DND-41 (cell line): ENCODE data around the gene EIF1AD.

Source experiments
- ATAC-seq: fragments of 200-7000 bp; cut with Tn5 transposase; 3 replicates; pipeline ENCODE4 v1.9.1; 2021; ENCODE audit warnings: low read depth; ENCODE audit not compliant: insufficient read depth
- DNase-seq: peaks from one replicate; pipeline ENCODE4 v3.0.0-alpha.2; 2020
- H2AFZ ChIP-seq: 2 replicates; pipeline ENCODE4 v1.6.0; 2012; ENCODE audit warnings: low read depth, low read length
- H3K27ac ChIP-seq: 2 replicates; pipeline ENCODE4 v1.5.1; 2012; ENCODE audit warnings: low read length, inconsistent platforms
- H3K27me3 ChIP-seq: fragments of 200-600 bp; sonication (generic); 2 replicates; pipeline ENCODE4 v1.6.0; 2012; ENCODE audit warnings: low read length, mild to moderate bottlenecking, inconsistent platforms; ENCODE audit not compliant: insufficient read depth, poor library complexity
- H3K36me3 ChIP-seq: 2 replicates; pipeline ENCODE4 v1.5.1; 2012; ENCODE audit warnings: low read length, inconsistent platforms; ENCODE audit not compliant: insufficient read depth
- H3K4me1 ChIP-seq: 2 replicates; pipeline ENCODE4 v1.5.1; 2012; ENCODE audit warnings: mild to moderate bottlenecking, low read length; ENCODE audit not compliant: insufficient read depth
- H3K4me2 ChIP-seq: 2 replicates; pipeline ENCODE4 v1.6.0; 2012; ENCODE audit warnings: mild to moderate bottlenecking, moderate library complexity, low read length, inconsistent platforms; ENCODE audit not compliant: insufficient read depth
- H3K4me3 ChIP-seq, 2 experiments: fragments of 200-600 bp in 1 of 2; shearing (Covaris generic) in 1 of 2; 2 replicates each; pipeline ENCODE4 v1.5.1; 2012 to 2016; ENCODE audit warnings: inconsistent platforms in 2 of 2, low read length in 2 of 2, mild to moderate bottlenecking in 2 of 2, low read depth in 1 of 2, moderate library complexity in 1 of 2
- H3K79me2 ChIP-seq: 2 replicates; pipeline ENCODE4 v1.6.0; 2012; ENCODE audit warnings: low read length, inconsistent platforms; ENCODE audit not compliant: insufficient read depth
- H3K9ac ChIP-seq: 2 replicates; pipeline ENCODE4 v1.6.0; 2012; ENCODE audit warnings: low read depth, mild to moderate bottlenecking, inconsistent platforms, low read length, moderate library complexity
- H3K9me3 ChIP-seq: 2 replicates; pipeline ENCODE4 v1.5.1; 2012; ENCODE audit warnings: low read length, moderate library complexity, mild to moderate bottlenecking, inconsistent platforms; ENCODE audit not compliant: insufficient read depth, severe bottlenecking
- H4K20me1 ChIP-seq: 2 replicates; pipeline ENCODE4 v1.6.0; 2012; ENCODE audit warnings: low read length; ENCODE audit not compliant: insufficient read depth
- EZH2 ChIP-seq: IDR thresholded peaks from 3 replicates; pipeline ENCODE4 v1.6.1; 2012; ENCODE audit warnings: borderline replicate concordance, low read depth, mild to moderate bottlenecking, moderate library complexity, low read length, inconsistent platforms; ENCODE audit not compliant: severe bottlenecking
- TF ChIP-seq, protein P1 (sequence below): IDR thresholded peaks from 2 replicates; pipeline ENCODE4 v1.5.1; 2012; ENCODE audit warnings: borderline replicate concordance, low read length, moderate library complexity, mild to moderate bottlenecking; ENCODE audit not compliant: poor library complexity, severe bottlenecking; ENCODE audit errors: extremely low read depth

The EIF1AD gene, protein sequence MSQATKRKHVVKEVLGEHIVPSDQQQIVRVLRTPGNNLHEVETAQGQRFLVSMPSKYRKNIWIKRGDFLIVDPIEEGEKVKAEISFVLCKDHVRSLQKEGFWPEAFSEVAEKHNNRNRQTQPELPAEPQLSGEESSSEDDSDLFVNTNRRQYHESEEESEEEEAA

DNA sequence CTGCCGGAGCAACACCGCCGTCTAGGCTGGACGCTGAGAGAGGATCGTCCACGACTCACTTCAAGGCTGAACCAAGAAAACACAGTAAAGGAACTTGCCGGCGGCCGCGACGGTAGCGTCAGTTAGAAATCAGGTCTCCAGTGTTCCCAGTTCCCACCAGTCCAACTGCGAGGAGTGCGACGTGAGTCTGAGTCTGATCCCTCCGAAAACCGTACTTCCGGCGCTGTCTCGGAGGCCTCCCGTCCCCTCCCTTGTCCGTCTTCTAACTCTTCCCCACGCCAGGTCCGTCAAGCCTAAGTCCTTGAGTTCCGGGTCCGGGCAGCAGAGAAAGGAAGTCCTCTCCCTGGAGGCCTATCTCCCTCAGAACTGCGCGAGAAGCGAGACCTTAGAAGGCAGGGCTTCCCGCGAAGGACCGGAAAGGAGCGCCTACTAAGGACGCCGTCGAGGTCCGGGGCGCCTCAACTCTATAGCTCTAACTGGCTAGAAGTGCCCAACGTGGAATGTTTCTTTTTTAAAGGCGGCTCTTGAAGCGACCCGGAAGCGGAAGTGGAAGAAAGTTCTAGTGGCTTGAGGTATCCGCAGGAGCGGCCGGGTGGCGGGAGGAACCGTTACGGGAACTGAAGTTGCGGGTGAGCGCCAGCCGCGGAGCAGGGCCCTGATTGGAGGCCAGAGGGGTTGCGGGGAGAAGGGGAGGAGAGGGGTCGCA, at the start of gene EIF1AD, which contains the start of gene BANF1:
TSS of gene EIF1AD (minus strand) at position 216 of the 706 bp plus-strand sequence. CDS start 1,768 bp downstream, outside the sequence.
TSS of gene BANF1 (plus strand) at position 562 of the 706 bp plus-strand sequence. CDS start 748 bp downstream, outside the sequence.
- Histone ChIP-seq H3K79me2 (peaks cover 50% of the 10 kb centered on the region), H3K4me1 (peaks cover 39% of the 10 kb centered on the region), H3K36me3 (peaks cover 62% of the 10 kb centered on the region), H3K4me3 (peak within 1 kb of the TSS; percentile 77 to 92), H3K4me2 (peak within 1 kb of the TSS; percentile 71), H2AFZ (peak within 1 kb of the TSS; percentile 84), H3K9ac (peak within 1 kb of the TSS; percentile 74), H4K20me1 (peaks cover 40% of the 10 kb centered on the region), H3K9me3 (no peaks in the 10 kb centered on the region), H3K27ac (peak within 1 kb of the TSS; percentile 88), H3K27me3 (no peaks in the 10 kb centered on the region)
- TF ChIP-seq, protein P1, sequence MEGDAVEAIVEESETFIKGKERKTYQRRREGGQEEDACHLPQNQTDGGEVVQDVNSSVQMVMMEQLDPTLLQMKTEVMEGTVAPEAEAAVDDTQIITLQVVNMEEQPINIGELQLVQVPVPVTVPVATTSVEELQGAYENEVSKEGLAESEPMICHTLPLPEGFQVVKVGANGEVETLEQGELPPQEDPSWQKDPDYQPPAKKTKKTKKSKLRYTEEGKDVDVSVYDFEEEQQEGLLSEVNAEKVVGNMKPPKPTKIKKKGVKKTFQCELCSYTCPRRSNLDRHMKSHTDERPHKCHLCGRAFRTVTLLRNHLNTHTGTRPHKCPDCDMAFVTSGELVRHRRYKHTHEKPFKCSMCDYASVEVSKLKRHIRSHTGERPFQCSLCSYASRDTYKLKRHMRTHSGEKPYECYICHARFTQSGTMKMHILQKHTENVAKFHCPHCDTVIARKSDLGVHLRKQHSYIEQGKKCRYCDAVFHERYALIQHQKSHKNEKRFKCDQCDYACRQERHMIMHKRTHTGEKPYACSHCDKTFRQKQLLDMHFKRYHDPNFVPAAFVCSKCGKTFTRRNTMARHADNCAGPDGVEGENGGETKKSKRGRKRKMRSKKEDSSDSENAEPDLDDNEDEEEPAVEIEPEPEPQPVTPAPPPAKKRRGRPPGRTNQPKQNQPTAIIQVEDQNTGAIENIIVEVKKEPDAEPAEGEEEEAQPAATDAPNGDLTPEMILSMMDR = no peak
- no peak for TF ChIP-seq EZH2
- DNase-seq (peak; percentile 98), ATAC-seq (peak; percentile 93)

DNA sequence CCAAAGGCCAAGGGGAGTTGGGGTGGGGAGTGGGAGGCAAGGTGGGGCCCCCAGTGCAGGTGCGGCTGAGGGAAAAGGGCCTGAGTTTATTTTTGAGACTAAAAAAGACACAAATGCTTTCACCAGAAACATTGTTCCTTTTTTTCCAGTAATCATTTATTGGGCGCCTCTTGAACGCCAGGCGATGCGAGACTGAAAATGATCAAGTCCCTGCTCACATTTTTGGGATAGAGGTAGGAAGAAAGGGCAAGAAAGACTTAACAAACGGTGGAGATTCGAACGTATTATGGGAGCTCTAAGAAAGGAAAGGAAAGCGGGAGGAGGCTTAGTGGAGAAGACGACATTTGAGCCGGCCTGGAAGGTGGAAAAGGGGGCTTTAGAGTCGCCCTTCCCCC, 49.4 kb upstream of the EIF1AD start:
- no peak for DNase-seq
- Histone ChIP-seq H3K4me1 (peaks cover 32% of the 10 kb centered on the region), H3K4me2 (peak overlapping the region; percentile 97), H3K9me3 (no peaks in the 10 kb centered on the region), H3K36me3 (peaks cover 39% of the 10 kb centered on the region), H3K79me2 (peaks cover 35% of the 10 kb centered on the region), H3K9ac (peak overlapping the region; percentile 77), H3K4me3 (peak overlapping the region; percentile 61 to 83), H3K27ac (peak overlapping the region; percentile 79), H3K27me3 (no peaks in the 10 kb centered on the region), H4K20me1 (peaks cover 15% of the 10 kb centered on the region; the same call in 1 of the 2 replicates), H2AFZ (peak overlapping the region; percentile 97)
- ATAC-seq = no peak
- TF ChIP-seq EZH2 = no peak
- TF ChIP-seq, protein P1 = no peak

DNA sequence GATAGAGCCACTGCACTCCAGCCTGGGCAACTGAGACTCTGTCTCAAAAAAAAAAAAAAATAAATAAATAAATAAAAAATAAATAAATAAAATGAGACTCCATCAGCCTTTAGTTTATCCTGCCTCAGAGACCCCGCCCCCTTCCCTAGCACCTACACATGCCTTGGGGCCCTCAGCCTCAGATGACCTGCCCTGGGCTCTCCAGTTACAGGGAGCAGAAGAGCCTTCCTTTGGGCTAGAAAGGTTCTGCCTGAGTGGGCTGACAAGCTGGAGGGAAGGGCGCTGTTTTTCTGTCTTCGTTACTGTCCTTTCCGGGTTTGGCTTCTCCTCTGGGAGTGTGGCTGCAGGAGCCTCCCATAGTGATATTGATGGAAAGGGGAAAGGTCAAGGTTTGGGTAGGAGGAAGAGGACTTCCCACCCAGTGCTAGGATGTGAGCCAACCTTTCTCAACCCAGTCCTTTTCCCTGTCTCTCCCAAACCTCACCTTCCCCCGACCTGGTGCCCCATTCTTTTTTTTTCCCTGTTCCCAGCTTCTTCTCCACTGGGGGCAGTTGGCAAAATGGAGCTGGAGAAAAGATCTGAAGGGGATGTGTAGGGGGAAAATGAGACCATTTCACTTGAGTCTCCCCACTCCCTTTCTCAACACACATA, 48.7 kb upstream of the EIF1AD start:
- peaks cover 33% of the 10 kb centered on the region for H3K36me3 ChIP-seq
- ATAC-seq (no peak), DNase-seq (no peak)
- H3K27ac ChIP-seq = peak overlapping the region; percentile 79
- no peaks in the 10 kb centered on the region for H3K9me3 ChIP-seq
- no peaks in the 10 kb centered on the region for H3K27me3 ChIP-seq
- peak overlapping the region; percentile 97 for H2AFZ ChIP-seq
- peaks cover 35% of the 10 kb centered on the region for H3K79me2 ChIP-seq
- peak overlapping the region in 1 of 2 experiments; percentile 83; a peak in 2 of 4 replicates for H3K4me3 ChIP-seq
- H3K4me1 ChIP-seq = peaks cover 34% of the 10 kb centered on the region
- TF ChIP-seq, protein P1 = no peak
- no peak for TF ChIP-seq EZH2
- peak overlapping the region; percentile 97 for H3K4me2 ChIP-seq
- peak overlapping the region; percentile 77 for H3K9ac ChIP-seq
- H4K20me1 ChIP-seq = peaks cover 15% of the 10 kb centered on the region; the same call in 1 of the 2 replicates
